PC-9 (cell line): ENCODE data around the gene FANCG. TPM values are rescaled to one million over a fixed set of nuclear protein-coding genes. Genes with fewer than 3 reads are reported as not detected.

Source experiments
- BruUV-seq: library from RNA; stranded (reverse); fragments of 400-500 nt; replicated peaks from 2 replicates; lab custom pipeline; 2021; lab: Mats Ljungman, UMichigan
- CTCF ChIA-PET: fragments of 300-600 bp; sonication (Branson Sonifier 250); formaldehyde crosslinking; loops from one replicate; lab custom pipeline; 2022; ENCODE audit warnings: antibody characterized with exemption; lab: Charles Lee
- POLR2A ChIA-PET: fragments of 300-600 bp; sonication (Branson Sonifier 250); formaldehyde crosslinking; loops from one replicate; lab custom pipeline; 2022; ENCODE audit warnings: antibody characterized with exemption; ENCODE audit not compliant: unreplicated experiment; lab: Charles Lee
- DNase-seq, 2 experiments: peaks; one replicate each; pipeline versions ENCODE4 v3.0.0 to v3.0.0-alpha.2; 2015 to 2022; ENCODE audit warnings: mixed read lengths in 1 of 2
- H2AFZ ChIP-seq: fragments of 200-600 bp; sonication (generic); 2 replicates; pipeline ENCODE4 v1.8.1; 2017; ENCODE audit warnings: antibody characterized with exemption
- H3F3A ChIP-seq: fragments of 200-600 bp; sonication (generic); 2 replicates; pipeline ENCODE4 v1.8.1; 2017; ENCODE audit warnings: antibody characterized with exemption, mild to moderate bottlenecking, low read depth; ENCODE audit not compliant: insufficient read depth
- H3K27ac ChIP-seq: fragments of 200-600 bp; sonication (generic); 2 replicates; pipeline ENCODE4 v1.6.1; 2016; ENCODE audit warnings: mixed run types
- H3K27me3 ChIP-seq: fragments of 200-600 bp; sonication (generic); 2 replicates; pipeline ENCODE4 v1.6.1; 2016; ENCODE audit warnings: low read depth, mixed run types; ENCODE audit not compliant: insufficient read depth
- H3K36me3 ChIP-seq: fragments of 200-600 bp; sonication (generic); 2 replicates; pipeline ENCODE4 v1.6.1; 2016; ENCODE audit warnings: low read depth, mixed run types
- H3K4me1 ChIP-seq: fragments of 200-600 bp; sonication (generic); replicated peaks from 2 replicates; pipeline ENCODE4 v1.6.1; 2016; ENCODE audit warnings: mixed run types; ENCODE audit not compliant: insufficient read depth
- H3K4me2 ChIP-seq: fragments of 200-600 bp; sonication (generic); 2 replicates; pipeline ENCODE4 v1.6.1; 2017; ENCODE audit warnings: mixed run types
- H3K4me3 ChIP-seq: fragments of 200-600 bp; sonication (generic); 2 replicates; pipeline ENCODE4 v1.6.1; 2016; ENCODE audit warnings: mixed run types
- H3K79me2 ChIP-seq: fragments of 200-600 bp; sonication (generic); 2 replicates; pipeline ENCODE4 v1.6.1; 2017; ENCODE audit warnings: low read depth, mixed run types
- H3K9me2 ChIP-seq: fragments of 200-600 bp; sonication (generic); 2 replicates; pipeline ENCODE4 v1.8.1; 2017; ENCODE audit warnings: mild to moderate bottlenecking; ENCODE audit not compliant: insufficient read depth
- H3K9me3 ChIP-seq: fragments of 200-600 bp; sonication (generic); 2 replicates; pipeline ENCODE4 v1.8.1; 2016; ENCODE audit warnings: low read depth; ENCODE audit not compliant: insufficient read depth
- H4K20me1 ChIP-seq: fragments of 200-600 bp; sonication (generic); 2 replicates; pipeline ENCODE4 v1.8.1; 2017; ENCODE audit not compliant: insufficient read depth
- CTCF ChIP-seq: fragments of 200-600 bp; sonication (generic); conservative IDR thresholded peaks from 2 replicates; pipeline ENCODE4 v1.6.1; 2017; ENCODE audit warnings: mixed run types, antibody characterized with exemption, mild to moderate bottlenecking, moderate library complexity
- EZH2 ChIP-seq: fragments of 200-600 bp; sonication (generic); IDR thresholded peaks from 2 replicates; pipeline ENCODE4 v1.8.0; 2017; ENCODE audit warnings: antibody characterized with exemption, low read depth
- intact Hi-C: fragments of 100-400 bp; cut with micrococcal nuclease; formaldehyde crosslinking; loops from one replicate; pipeline ENCODE4 v1.10.0; 2022; ENCODE audit not compliant: unreplicated experiment
- total RNA-seq: library from RNA; stranded (reverse); gene quantifications from 2 replicates; pipeline ENCODE4 v1.2.3, GENCODE V29; 2021

Gene FANCG
- total RNA-seq, 1 experiment from 2014 or later, result 45.3 TPM

DNA sequence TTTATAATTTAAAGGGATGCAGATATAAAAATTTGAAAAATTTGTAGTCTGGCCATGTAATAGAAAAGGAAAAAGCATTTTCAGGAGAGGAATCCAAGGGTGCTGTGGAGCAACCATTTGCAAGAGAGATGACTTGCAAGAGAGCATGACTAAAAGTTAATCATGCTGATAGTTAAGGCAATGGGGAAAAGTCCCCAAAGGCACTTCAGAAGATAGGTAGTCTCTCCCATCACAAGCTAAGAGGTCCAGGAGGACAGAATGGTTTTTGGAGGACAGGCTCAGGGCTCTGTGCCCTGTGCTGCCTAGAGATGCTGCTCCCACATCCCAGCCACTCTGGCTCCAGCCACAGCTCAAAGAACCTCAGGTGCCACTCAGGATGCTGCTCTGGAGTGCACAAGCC is 51.4 kb downstream of the FANCG start:
- no peak for DNase-seq
- TF ChIP-seq EZH2 (no peak), CTCF (no peak)
- CTCF ChIA-PET, result no interaction called here
- Histone ChIP-seq H2AFZ (no peak overlapping the region), H3K27me3 (no peaks in the 10 kb centered on the region), H3F3A (peaks cover 5% of the 10 kb centered on the region; the same call in 1 of the 2 replicates), H3K9me2 (no peaks in the 10 kb centered on the region), H3K79me2 (no peaks in the 10 kb centered on the region), H4K20me1 (no peaks in the 10 kb centered on the region), H3K4me1 (peaks cover 21% of the 10 kb centered on the region), H3K4me2 (no peak overlapping the region), H3K9me3 (no peaks in the 10 kb centered on the region), H3K4me3 (no peak overlapping the region), H3K27ac (no peak overlapping the region), H3K36me3 (no peaks in the 10 kb centered on the region)
- no TSS peak for BruUV-seq
- POLR2A ChIA-PET, result interaction anchor here (0.6 kb wide), 1 partner anchor 43 kb away, joined by 18 read pairs; no protein-coding TSS in a partner anchor
- intact Hi-C loops, result no loop called here

- no peak for TF ChIP-seq EZH2
- no peak for TF ChIP-seq CTCF
- no peak for DNase-seq
- H3K9me3 ChIP-seq, result no peaks in the 10 kb centered on the region
- no peaks in the 10 kb centered on the region for H3K79me2 ChIP-seq
- H3K27me3 ChIP-seq, result no peaks in the 10 kb centered on the region
- H3K36me3 ChIP-seq, result no peaks in the 10 kb centered on the region
- H4K20me1 ChIP-seq, result no peaks in the 10 kb centered on the region
- intact Hi-C loops, result no loop called here
- H3F3A ChIP-seq, result peaks cover 5% of the 10 kb centered on the region; the same call in 1 of the 2 replicates
- H3K4me2 ChIP-seq, result no peak overlapping the region
- no peak overlapping the region for H3K27ac ChIP-seq
- ChIA-PET CTCF (no interaction called here), POLR2A (interaction anchor here (0.6 to 0.7 kb wide), 2 partner anchors 33 to 43 kb away, joined by 14 to 18 read pairs; no protein-coding TSS in a partner anchor)
- no peak overlapping the region for H3K4me3 ChIP-seq
- no peak overlapping the region for H2AFZ ChIP-seq
- peaks cover 21% of the 10 kb centered on the region for H3K4me1 ChIP-seq
- no TSS peak for BruUV-seq
- no peaks in the 10 kb centered on the region for H3K9me2 ChIP-seq
Measured at GRCh38 chr9:35027860-35028259, 51.9 kb downstream of the FANCG start.

DNA sequence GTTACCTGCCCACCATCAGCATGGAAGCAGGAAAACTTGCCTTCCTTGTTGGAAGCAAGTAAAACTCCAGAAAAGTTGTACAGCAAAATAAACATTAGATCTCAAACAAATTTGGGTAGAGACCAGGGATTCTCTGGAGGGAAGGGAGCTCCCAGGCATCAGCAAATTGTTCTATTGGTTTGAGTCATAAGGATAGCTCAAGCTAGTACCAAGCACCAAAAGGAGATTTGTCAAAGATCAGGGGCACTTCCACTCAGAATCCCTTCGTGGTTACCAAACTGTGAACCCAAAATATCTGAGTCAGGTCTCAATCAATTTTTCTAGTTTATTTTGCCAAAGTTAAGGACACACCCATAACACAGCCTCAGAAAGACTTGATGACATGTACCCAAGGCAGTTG is 52.4 kb downstream of the FANCG start:
- Histone ChIP-seq H2AFZ (no peak overlapping the region), H4K20me1 (no peaks in the 10 kb centered on the region), H3K36me3 (no peaks in the 10 kb centered on the region), H3K27me3 (no peaks in the 10 kb centered on the region), H3K9me2 (no peaks in the 10 kb centered on the region), H3K4me2 (no peak overlapping the region), H3K9me3 (no peaks in the 10 kb centered on the region), H3K4me3 (no peak overlapping the region), H3F3A (peaks cover 5% of the 10 kb centered on the region; the same call in 1 of the 2 replicates), H3K79me2 (no peaks in the 10 kb centered on the region), H3K4me1 (peaks cover 21% of the 10 kb centered on the region), H3K27ac (no peak overlapping the region)
- intact Hi-C loops, result no loop called here
- ChIA-PET POLR2A (interaction anchor here (0.7 kb wide), 1 partner anchor 33 kb away, joined by 14 read pairs; no protein-coding TSS in a partner anchor), CTCF (no interaction called here)
- TF ChIP-seq EZH2 (no peak), CTCF (no peak)
- no TSS peak for BruUV-seq
- no peak for DNase-seq
